Testis (tissue), 2 donors: Measurements from ENCODE around the gene KRTDAP.

Experiments
- POLR2A ChIP-seq: fragments of 450-650 bp; IDR thresholded peaks from one replicate; pipeline ENCODE4 v1.6.1; 2017; ENCODE audit warnings: antibody characterized with exemption, mild to moderate bottlenecking, moderate library complexity
- TF ChIP-seq, protein P1 (sequence below), 3 experiments: fragments of 450-650 bp in 2 of 3; fragments of 200-600 bp in 1 of 3; sonication (generic) in 1 of 3; IDR thresholded peaks; one replicate each; pipeline ENCODE4 v1.5.1; 2016 to 2019; ENCODE audit warnings: antibody characterized with exemption in 3 of 3, mild to moderate bottlenecking in 2 of 3, moderate library complexity in 1 of 3

DNA sequence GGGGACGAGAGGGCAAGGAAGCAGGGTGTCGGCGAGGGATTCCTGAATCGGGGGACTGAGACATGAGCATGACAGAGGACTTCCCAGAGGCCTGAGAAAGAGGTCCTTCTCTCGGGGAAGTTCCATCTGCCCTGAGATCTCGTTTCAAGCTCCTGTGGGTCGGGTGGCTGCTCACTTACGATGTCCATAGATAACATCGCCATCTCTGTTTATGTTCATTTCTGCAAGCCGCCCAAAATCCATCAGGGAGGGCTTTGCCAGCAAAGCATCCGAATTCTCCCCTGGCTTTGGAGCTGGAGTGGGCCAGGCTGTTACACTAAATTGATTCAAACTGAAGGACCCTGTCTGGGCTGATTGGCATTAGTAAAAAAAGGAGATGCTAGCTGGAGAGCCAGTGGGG is 17.3 kb upstream of the KRTDAP start:
- TF ChIP-seq, protein P1, sequence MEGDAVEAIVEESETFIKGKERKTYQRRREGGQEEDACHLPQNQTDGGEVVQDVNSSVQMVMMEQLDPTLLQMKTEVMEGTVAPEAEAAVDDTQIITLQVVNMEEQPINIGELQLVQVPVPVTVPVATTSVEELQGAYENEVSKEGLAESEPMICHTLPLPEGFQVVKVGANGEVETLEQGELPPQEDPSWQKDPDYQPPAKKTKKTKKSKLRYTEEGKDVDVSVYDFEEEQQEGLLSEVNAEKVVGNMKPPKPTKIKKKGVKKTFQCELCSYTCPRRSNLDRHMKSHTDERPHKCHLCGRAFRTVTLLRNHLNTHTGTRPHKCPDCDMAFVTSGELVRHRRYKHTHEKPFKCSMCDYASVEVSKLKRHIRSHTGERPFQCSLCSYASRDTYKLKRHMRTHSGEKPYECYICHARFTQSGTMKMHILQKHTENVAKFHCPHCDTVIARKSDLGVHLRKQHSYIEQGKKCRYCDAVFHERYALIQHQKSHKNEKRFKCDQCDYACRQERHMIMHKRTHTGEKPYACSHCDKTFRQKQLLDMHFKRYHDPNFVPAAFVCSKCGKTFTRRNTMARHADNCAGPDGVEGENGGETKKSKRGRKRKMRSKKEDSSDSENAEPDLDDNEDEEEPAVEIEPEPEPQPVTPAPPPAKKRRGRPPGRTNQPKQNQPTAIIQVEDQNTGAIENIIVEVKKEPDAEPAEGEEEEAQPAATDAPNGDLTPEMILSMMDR (IDR thresholded peaks at IDR 0.05): no peak
- TF ChIP-seq POLR2A: no peak
